ENCODE results near the gene SLC22A15. TPM values are rescaled to one million over a fixed set of nuclear protein-coding genes. Genes with fewer than 3 reads are reported as not detected.

Gene SLC22A15
- polyA plus RNA-seq, 1 donor (not counting 4 experiments of a cell fraction or from before 2014, with no cell fraction given) = 14.9 TPM

DNA sequence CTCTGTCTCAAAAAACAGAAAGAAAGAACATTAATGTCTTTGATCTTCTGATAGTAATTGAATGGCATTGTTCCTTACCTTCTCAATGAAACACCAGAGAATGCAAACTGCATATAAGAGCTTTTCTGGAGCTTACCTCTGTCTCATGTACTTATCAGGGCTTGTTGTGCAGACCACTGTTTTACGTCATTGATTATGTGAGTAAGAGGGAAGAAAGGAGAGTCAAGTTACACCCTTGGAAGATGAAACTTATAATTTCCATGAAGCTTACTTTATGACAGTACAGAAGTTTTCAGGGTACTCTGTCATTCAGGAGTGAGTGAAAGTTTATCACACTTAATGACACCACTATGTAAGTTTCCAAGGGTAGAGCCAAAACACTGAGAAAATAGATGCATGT is 85.9 kb downstream of the SLC22A15 start:
- H3K4me1 ChIP-seq (ENCODE audit: control insufficient read depth, extremely low read depth, insufficient read depth, low read length) = peaks cover 6% of the 10 kb centered on the region
- H4K20me1 ChIP-seq (ENCODE audit: control insufficient read depth, extremely low read depth, insufficient read depth, low read length) = no peaks in the 10 kb centered on the region
- no peak overlapping the region for H3K27ac ChIP-seq (ENCODE audit: control insufficient read depth, insufficient read depth, low read length)
- H3K36me3 ChIP-seq (ENCODE audit: control insufficient read depth in 2 of 2, extremely low read depth in 1 of 2, insufficient read depth in 2 of 2, low read length in 2 of 2) = peaks cover 13 to 37% of the 10 kb centered on the region in 2 experiments
- no peaks in the 10 kb centered on the region for H3K27me3 ChIP-seq (ENCODE audit: control insufficient read depth, extremely low read depth, insufficient read depth, low read length)
- no peaks in the 10 kb centered on the region for H3K9me1 ChIP-seq (ENCODE audit: control insufficient read depth, extremely low read depth, insufficient read depth, low read length)
- H3K4me3 ChIP-seq (ENCODE audit: control insufficient read depth in 2 of 3, extremely low read depth in 1 of 3, insufficient read depth in 2 of 3, low read depth in 1 of 3, low read length in 3 of 3) = no peak overlapping the region
- no peak overlapping the region for H3K4me2 ChIP-seq (ENCODE audit: control insufficient read depth, extremely low read depth, insufficient read depth, low read depth, low read length)
- no peak overlapping the region for H2AFZ ChIP-seq (ENCODE audit: control insufficient read depth, low read length)
- H3K9me3 ChIP-seq (ENCODE audit: control insufficient read depth, low read depth, low read length) = no peaks in the 10 kb centered on the region
- dilution Hi-C loops (cut with MboI; ENCODE audit: extremely low pct_ligation_motif_present, low sequenced_read_pairs) = no loop called here
- no peaks in the 10 kb centered on the region for H3K79me2 ChIP-seq (ENCODE audit: control insufficient read depth, insufficient read depth, low read length)
- H3K9ac ChIP-seq (ENCODE audit: control insufficient read depth, extremely low read depth, insufficient read depth, low read length) = no peak overlapping the region
- DNase-seq (ENCODE audit: low read depth, low spot score) (no peak), FAIRE-seq (no peak)
- TF ChIP-seq, protein P1, sequence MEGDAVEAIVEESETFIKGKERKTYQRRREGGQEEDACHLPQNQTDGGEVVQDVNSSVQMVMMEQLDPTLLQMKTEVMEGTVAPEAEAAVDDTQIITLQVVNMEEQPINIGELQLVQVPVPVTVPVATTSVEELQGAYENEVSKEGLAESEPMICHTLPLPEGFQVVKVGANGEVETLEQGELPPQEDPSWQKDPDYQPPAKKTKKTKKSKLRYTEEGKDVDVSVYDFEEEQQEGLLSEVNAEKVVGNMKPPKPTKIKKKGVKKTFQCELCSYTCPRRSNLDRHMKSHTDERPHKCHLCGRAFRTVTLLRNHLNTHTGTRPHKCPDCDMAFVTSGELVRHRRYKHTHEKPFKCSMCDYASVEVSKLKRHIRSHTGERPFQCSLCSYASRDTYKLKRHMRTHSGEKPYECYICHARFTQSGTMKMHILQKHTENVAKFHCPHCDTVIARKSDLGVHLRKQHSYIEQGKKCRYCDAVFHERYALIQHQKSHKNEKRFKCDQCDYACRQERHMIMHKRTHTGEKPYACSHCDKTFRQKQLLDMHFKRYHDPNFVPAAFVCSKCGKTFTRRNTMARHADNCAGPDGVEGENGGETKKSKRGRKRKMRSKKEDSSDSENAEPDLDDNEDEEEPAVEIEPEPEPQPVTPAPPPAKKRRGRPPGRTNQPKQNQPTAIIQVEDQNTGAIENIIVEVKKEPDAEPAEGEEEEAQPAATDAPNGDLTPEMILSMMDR (optimal IDR thresholded peaks at IDR 0.05 in 1 of 3, IDR thresholded peaks at IDR 0.05 in 1 of 3, conservative IDR thresholded peaks at IDR 0.05 in 1 of 3; ENCODE audit: extremely low read depth in 1 of 3, insufficient read depth in 2 of 3, low read length in 3 of 3) = no peak
- TF ChIP-seq EZH2 (IDR thresholded peaks at IDR 0.05; ENCODE audit: low read length) = no peak

GRCh38 chr1:116064616-116065015 is 88.3 kb downstream of the SLC22A15 start:
- Histone ChIP-seq H3K27me3 (ENCODE audit: control insufficient read depth, extremely low read depth, insufficient read depth, low read length) (no peaks in the 10 kb centered on the region), H3K4me3 (ENCODE audit: control insufficient read depth in 2 of 3, extremely low read depth in 1 of 3, insufficient read depth in 2 of 3, low read depth in 1 of 3, low read length in 3 of 3) (no peak overlapping the region), H3K4me2 (ENCODE audit: control insufficient read depth, extremely low read depth, insufficient read depth, low read depth, low read length) (no peak overlapping the region), H3K4me1 (ENCODE audit: control insufficient read depth, extremely low read depth, insufficient read depth, low read length) (peaks cover 12% of the 10 kb centered on the region), H3K9me1 (ENCODE audit: control insufficient read depth, extremely low read depth, insufficient read depth, low read length) (no peaks in the 10 kb centered on the region), H3K9me3 (ENCODE audit: control insufficient read depth, low read depth, low read length) (no peaks in the 10 kb centered on the region), H3K79me2 (ENCODE audit: control insufficient read depth, insufficient read depth, low read length) (no peaks in the 10 kb centered on the region), H2AFZ (ENCODE audit: control insufficient read depth, low read length) (no peak overlapping the region), H3K9ac (ENCODE audit: control insufficient read depth, extremely low read depth, insufficient read depth, low read length) (no peak overlapping the region), H3K36me3 (ENCODE audit: control insufficient read depth in 2 of 2, extremely low read depth in 1 of 2, insufficient read depth in 2 of 2, low read length in 2 of 2) (peaks cover 21 to 55% of the 10 kb centered on the region in 2 experiments), H3K27ac (ENCODE audit: control insufficient read depth, insufficient read depth, low read length) (no peak overlapping the region), H4K20me1 (ENCODE audit: control insufficient read depth, extremely low read depth, insufficient read depth, low read length) (no peaks in the 10 kb centered on the region)
- TF ChIP-seq, protein P1 (optimal IDR thresholded peaks at IDR 0.05 in 1 of 3, IDR thresholded peaks at IDR 0.05 in 1 of 3, conservative IDR thresholded peaks at IDR 0.05 in 1 of 3; ENCODE audit: extremely low read depth in 1 of 3, insufficient read depth in 2 of 3, low read length in 3 of 3) = no peak
- no peak for TF ChIP-seq EZH2 (IDR thresholded peaks at IDR 0.05; ENCODE audit: low read length)
- no peak for DNase-seq (ENCODE audit: low read depth, low spot score)
- no peak for FAIRE-seq
- dilution Hi-C loops (cut with MboI; ENCODE audit: extremely low pct_ligation_motif_present, low sequenced_read_pairs) = no loop called here

All from keratinocyte (primary cell).